Measurements from ENCODE around the gene FOXP2.
A peak's percentile ranks its signal among the peaks of the same experiment; 100 is the strongest.
"Not testable (repeated sequence)": the region's sequence is repeated elsewhere in the genome, so short reads cannot be mapped to it uniquely, and the experiment has no call there.

Gene FOXP2

GRCh38 chr7:114488696-114489095 lies 74.1 kb downstream of the FOXP2 start:
- DNase-seq (ENCODE audit: insufficient read length, low spot score), result no peak

GRCh38 chr7:114497491-114497890 lies 82.9 kb downstream of the FOXP2 start:
- FAIRE-seq; DNase-seq (ENCODE audit: insufficient read length, low spot score): not testable (repeated sequence)

More at GRCh38 chr7:114488696-114489095, 74.1 kb downstream of the FOXP2 start:
- no peak for FAIRE-seq

GRCh38 chr7:114502454-114503254 lies 88.0 kb downstream of the FOXP2 start:
- DNase-seq (ENCODE audit: insufficient read length, low spot score) (peak; percentile 1), FAIRE-seq (no peak)

GRCh38 chr7:114504586-114504985 lies 90.0 kb downstream of the FOXP2 start:
- no peak for FAIRE-seq
- DNase-seq (ENCODE audit: insufficient read length, low spot score), result no peak

GRCh38 chr7:114507381-114507780 lies 92.8 kb downstream of the FOXP2 start:
- DNase-seq (ENCODE audit: insufficient read length, low spot score), result no peak
- FAIRE-seq, result no peak

- DNase-seq (ENCODE audit: insufficient read length, low spot score) (no peak), FAIRE-seq (no peak)
Observed at GRCh38 chr7:114508086-114508485, 93.5 kb downstream of the FOXP2 start.

GRCh38 chr7:114510824-114511223 lies 96.2 kb downstream of the FOXP2 start:
- DNase-seq (ENCODE audit: insufficient read length, low spot score); FAIRE-seq: not testable (repeated sequence)

GRCh38 chr7:114519240-114519639 lies 104.6 kb downstream of the FOXP2 start:
- FAIRE-seq (no peak), DNase-seq (ENCODE audit: insufficient read length, low spot score) (no peak)

GRCh38 chr7:114522081-114522480 lies 107.5 kb downstream of the FOXP2 start:
- FAIRE-seq, result no peak
- no peak for DNase-seq (ENCODE audit: insufficient read length, low spot score)

- no peak for DNase-seq (ENCODE audit: insufficient read length, low spot score)
- FAIRE-seq, result no peak
Observed at GRCh38 chr7:114527589-114527988, 113.0 kb downstream of the FOXP2 start.

- FAIRE-seq, result no peak
Observed at GRCh38 chr7:114530057-114530611, 115.5 kb downstream of the FOXP2 start.

GRCh38 chr7:114531326-114531725 lies 116.7 kb downstream of the FOXP2 start:
- FAIRE-seq (no peak), DNase-seq (ENCODE audit: insufficient read length, low spot score) (no peak)

More at GRCh38 chr7:114530057-114530611, 115.5 kb downstream of the FOXP2 start:
- DNase-seq (ENCODE audit: insufficient read length, low spot score), result peak; percentile 10

- DNase-seq (ENCODE audit: insufficient read length, low spot score) (no peak), FAIRE-seq (no peak)
Observed at GRCh38 chr7:114533131-114533530, 118.5 kb downstream of the FOXP2 start.

- FAIRE-seq (no peak), DNase-seq (ENCODE audit: insufficient read length, low spot score) (no peak)
Observed at GRCh38 chr7:114534953-114535352, 120.3 kb downstream of the FOXP2 start.

GRCh38 chr7:114539575-114539974 lies 125.0 kb downstream of the FOXP2 start:
- FAIRE-seq, result no peak
- no peak for DNase-seq (ENCODE audit: insufficient read length, low spot score)

GRCh38 chr7:114540291-114540690 lies 125.7 kb downstream of the FOXP2 start:
- no peak for FAIRE-seq
- no peak for DNase-seq (ENCODE audit: insufficient read length, low spot score)

GRCh38 chr7:114547346-114547745 lies 132.7 kb downstream of the FOXP2 start:
- not testable (repeated sequence) for DNase-seq (ENCODE audit: insufficient read length, low spot score); FAIRE-seq

GRCh38 chr7:114548081-114548980 lies 133.7 kb downstream of the FOXP2 start:
- DNase-seq (ENCODE audit: insufficient read length, low spot score) (no peak), FAIRE-seq (no peak)

GRCh38 chr7:114554781-114555537 lies 140.3 kb downstream of the FOXP2 start:
- DNase-seq (ENCODE audit: insufficient read length, low spot score) (peak; percentile 9), FAIRE-seq (no peak)

- no peak for FAIRE-seq
- DNase-seq (ENCODE audit: insufficient read length, low spot score), result no peak
Observed at GRCh38 chr7:114567416-114567815, 152.8 kb downstream of the FOXP2 start.

Measured in HTR-8/SVneo (cell line).